GM21529 (cell line): Measurements from ENCODE around the gene AP1M2.
"Not testable (repeated sequence)": the region's sequence is repeated elsewhere in the genome, so short reads cannot be mapped to it uniquely, and the experiment has no call there.

Experiments used
- ATAC-seq: cut with Tn5 transposase; IDR thresholded peaks from one replicate; pipeline ENCODE4 v1.9.1; 2021; ENCODE audit not compliant: unreplicated experiment

The AP1M2 gene

DNA sequence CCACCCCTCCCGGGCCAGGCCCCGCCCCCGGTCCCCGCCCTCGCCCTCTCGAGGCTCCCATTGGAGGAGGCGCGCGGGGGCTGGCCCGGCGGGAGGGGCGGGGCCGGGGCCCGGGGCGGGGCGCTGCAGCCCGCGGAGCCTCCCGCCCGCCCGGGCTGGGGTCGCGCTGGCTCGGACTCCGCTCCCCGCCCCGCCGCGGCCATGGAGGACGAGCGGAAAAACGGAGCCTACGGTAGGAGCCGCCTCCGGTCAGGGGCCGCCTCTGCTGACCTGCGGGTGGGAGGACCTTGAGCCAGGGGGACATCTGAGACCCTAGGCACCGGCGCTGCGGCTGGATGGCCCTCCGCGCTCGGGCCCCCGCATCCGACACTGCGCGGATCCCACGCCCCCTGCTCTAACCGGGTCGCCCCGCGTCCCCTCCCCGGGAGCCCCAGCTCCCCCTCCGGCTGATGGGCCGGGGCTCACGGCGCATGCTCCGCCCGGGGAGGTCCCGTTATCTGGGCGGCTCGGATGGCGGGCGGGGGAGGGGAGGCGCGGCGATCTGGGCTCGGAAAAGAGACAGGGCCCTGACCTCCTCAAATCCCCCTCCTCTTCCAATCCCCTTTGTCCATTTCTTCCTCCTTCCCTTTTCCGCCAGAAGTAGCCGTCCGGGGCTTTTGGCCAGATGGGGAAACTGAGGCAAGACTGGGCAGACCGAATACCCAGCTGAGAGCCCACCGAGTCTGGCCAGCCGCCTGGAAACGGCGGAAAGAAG, 15.4 kb upstream of the AP1M2 start:
- ATAC-seq, result peak; percentile 61

DNA sequence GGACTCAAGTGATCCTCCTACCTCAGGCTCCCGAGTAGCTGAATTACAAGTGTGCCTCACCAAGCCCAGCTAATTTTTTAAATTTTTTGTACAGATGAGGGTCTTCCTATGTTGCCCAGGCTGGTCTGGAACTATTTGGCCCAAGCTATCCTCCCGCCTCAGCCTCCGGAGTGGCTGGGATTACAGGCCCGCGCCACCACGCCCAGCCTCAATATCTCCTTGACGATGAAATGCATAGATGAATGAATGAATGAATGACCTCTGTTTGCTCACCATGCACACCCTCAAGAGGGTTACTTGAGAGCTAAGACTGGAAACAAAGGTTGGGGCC, 14.9 kb upstream of the AP1M2 start:
- ATAC-seq, result no peak

DNA sequence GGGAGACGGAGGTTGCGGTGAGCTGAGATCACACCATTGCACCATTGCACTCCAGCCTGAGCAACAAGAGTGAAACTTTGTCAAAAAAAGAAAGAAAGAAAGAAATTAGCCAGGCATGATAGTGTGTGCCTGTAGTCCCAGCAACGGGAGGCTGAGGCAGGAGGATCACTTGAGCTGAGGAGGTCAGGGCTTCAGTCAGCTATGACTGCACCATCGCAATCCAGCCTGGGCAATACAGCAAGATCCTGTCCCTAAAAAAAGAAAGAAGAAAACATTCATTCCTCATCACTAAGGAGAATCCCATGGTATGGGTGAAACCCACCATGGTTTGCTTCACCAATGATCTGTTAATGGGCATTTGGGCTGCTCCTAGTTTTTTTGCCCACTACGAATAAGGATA, 13.0 kb upstream of the AP1M2 start:
- no peak for ATAC-seq

DNA sequence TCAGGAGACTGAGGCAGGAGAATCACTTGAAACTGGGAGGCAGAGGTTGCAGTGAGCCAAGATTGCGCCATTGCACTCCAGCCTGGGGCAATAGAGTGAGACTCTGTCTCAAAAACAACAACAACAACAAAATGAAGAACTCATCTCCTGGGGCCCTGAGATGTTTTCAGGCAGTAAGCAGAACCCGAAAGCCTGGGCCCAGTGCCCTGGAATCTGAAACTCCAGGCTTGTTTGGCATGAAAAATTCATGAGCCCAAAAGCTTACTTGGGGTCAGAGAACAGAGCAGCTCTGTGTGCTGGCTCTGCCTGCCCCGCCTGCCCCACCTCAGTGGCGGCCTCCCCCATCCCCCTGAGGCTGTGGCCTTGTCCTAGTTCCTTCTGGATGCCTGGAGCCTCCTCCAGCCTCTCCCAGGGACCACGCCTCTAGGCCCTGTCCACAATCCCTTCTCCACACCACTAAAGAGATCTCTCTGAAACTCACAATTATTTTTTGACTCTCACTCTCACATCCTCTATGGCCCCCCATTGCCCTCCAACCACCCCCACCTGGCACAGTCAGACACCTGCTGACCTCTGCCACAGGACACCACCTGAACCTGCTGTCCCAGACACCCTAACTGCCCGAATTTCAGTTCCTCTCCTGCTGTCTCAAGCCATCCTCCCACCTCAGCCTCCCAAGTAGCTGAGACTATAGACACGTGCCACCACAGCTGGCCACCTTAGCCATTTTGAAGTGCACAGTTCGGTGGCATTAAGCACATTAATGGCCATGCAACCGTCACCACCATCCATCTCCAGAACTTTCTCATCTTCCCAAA, 6.9 kb upstream of the AP1M2 start:
- ATAC-seq, result no peak

DNA sequence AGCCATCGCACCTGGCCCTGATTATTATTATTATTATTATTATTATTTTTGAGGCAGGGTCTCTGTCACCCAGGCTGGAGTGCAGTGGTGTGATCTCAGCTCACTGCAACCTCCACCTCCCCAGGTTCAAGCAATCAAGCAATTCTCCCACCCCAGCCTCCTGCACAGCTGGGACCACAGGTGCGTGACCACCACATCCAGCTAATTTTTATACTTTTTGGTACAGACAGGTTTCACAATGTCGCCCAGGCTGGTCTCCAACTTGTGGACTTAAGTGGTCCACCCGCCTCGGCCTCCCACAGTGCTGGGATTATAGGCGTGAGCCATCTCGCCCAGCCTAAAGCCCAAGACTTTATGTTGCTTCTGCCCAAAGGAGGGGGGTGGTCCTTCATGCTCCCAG, 6.0 kb upstream of the AP1M2 start:
- no peak for ATAC-seq

DNA sequence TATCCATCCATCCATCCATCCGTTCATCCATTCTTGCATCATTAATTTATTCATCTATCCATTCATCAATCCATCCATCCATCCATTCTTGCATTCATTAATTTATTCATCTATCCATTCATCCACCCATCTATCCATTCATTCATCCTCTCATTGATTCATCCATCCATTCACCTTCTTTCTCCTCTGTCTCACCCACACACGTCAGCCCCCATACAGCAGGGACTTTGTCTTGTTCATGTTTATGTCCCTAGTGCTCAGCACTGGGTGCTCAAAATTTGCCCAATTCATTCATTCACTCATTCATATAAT, 683 bp upstream of the AP1M2 start:
- ATAC-seq, result no peak

DNA sequence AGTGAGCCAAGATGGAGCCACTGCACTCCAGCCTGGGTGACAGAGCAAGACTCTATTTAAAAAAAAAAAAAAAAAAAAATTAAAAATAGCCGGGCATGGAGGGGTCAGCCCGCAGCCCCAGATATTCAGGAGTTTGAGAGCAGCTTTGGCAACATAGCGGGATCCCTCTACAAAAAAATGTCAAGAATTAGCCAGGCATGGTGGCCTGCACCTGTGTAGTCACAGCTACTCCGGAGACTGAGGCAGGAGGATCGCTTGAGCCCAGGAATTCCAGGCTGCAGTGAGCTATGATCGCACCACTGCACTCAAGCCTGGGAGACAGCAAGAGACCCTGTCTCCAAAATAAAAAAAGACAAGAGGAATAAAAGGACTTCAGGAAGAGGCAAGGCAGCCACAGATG, 716 bp downstream of the AP1M2 start:
- no peak for ATAC-seq

DNA sequence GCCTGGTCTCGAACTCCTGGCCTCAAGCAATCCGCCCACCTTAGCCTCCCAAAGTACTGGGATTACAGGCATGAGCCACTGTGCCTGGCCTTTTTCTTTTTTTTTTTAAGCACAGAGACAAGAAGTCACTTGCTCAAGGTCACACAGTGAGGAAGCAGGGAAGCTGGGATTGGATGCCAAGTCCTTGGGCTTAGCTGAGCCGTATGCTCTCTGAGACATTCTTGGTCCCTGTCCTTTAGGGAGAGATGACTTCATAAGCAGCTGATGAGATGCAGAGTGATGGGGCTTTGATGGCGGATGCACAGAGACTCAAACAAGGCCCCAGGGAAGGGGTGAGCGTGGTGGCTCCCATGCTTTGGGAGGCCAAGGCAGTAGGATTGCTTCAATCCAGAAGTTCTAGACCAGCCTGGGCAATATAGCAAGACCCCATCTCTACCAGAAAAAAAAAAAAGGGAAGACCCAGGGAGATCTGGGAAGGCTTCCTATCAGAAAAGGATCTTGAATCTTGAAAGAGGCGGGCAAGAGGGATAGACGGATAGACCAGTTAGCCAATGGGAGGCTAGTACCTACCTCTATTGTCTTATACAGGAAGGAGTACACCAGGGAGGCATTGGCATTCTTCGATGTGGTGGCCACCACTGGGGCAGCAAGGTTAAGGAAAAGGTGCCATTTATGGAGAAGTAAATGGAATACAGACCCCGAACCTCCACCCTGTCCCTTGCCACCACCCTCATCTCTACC, 3.9 kb downstream of the AP1M2 start:
- ATAC-seq, result no peak

DNA sequence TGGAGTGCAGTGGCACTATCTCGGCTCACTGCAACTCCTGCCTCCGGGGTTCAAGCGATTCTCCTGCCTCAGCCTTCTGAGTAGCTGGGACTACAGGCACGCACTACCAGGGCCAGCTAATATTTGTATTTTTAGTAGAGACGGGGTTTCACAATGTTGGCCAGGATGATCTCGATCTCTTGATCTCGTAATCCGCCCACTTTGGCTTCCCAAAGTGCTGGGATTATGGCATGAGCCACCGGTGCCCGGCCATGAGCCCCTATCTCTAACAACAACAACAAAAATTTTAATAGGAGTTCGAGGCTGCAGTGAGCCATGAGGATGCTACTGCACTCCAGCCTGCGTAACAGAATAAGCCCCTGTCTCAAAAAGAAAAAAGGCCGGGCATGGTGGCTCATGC, 5.0 kb downstream of the AP1M2 start:
- ATAC-seq, result no peak

DNA sequence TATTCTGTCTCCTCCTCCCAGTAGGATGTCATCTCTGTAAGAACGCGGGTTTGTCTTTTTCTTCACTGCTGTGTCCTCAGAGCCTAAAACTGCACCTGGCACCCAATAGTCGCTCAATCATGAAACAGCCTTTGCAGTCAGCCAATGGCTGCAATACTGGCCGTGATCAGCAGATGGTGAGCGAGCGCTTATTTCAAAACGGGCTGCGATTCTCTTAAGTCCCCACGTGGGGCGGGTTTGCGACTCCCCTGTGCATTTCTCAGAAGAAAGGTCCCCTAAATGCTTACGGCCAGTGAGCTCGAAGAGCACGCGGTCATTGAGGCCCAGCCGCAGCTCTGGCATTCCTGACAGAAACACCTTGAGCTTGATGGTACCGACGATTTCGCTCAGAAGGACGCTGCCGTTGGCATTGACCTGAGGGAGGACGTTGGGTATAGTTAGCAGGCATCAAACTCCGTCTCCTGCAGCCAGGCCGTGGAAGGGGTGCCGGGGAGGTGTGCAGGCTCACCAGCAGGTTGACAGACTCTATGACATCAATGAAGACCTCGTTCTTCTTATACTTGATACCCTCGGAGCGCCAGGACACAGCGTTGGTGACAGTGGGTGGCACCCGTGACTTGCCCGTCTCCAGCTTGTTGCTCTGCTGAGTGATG, 6.0 kb downstream of the AP1M2 start:
- ATAC-seq, result no peak

DNA sequence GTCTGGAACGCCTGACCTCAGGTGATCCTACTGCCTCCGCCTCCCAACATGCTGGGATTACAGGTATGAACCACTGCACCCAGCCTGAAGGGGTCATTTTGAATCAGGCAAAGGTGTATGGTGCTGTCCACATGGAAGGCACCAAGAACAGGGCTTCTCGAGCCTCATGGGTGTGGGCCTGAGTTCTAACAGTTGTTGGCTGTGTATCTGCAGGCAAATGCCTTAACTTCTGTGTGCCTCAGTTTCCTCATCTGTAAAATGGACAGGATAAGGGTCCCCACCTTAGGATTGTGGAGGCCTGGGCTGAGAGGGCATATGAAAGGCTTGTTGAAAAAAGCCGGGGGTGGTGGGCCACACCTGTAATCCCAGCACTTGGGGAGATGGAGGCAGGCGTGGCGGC, 9.2 kb downstream of the AP1M2 start:
- ATAC-seq, result no peak

DNA sequence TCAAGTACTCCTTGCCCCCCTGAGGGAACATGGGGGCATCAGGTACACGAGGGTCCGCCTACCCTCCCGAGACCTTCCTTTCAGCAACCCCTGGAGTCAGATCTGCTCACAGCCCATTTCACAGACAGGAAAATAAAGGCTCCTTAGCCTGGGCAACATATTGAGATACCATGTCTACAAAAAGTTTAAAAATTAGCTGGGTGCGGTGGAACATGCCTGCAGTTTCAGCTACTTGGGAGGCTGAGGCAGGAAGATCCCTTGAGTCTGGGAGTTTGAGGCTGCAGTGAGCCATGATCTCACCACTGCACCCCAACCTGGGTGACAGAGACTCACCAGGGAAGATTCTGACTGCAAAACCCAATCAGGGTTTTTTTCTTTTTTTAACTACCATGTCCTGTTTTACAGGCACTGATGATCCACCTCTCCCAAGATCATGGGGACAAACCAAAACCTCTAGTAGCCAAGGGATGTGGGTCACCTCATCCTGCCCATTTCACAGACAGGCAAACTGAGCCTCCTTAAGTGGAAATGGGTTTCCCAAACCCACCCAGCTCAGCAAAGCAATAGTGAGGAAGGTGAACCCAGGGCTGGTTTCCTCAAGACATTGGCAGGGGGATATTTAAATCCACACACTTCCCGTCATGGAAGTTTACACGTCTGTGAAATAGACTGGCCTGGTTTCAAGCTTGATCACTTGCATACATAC, 11.9 kb downstream of the AP1M2 start:
- ATAC-seq, result no peak

DNA sequence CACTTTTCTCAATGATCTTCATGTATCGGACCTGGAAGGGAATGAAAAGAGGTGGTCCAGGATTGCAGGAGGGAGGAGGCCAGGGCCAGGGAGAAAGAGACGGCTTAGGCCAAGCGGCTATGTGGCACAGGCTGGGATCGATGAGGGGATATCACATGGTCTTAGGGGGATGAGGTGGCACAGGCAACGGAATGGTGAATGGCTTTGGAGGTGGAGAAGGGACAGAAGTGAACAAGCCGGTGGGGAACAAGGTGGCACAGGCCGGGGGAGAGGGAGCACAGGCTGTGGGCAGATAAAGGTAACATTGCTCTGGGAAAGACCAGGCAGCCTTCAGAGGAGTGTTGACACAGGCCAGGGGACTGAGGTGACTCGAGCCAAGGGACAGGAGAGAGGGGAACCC, 12.7 kb downstream of the AP1M2 start:
- no peak for ATAC-seq

DNA sequence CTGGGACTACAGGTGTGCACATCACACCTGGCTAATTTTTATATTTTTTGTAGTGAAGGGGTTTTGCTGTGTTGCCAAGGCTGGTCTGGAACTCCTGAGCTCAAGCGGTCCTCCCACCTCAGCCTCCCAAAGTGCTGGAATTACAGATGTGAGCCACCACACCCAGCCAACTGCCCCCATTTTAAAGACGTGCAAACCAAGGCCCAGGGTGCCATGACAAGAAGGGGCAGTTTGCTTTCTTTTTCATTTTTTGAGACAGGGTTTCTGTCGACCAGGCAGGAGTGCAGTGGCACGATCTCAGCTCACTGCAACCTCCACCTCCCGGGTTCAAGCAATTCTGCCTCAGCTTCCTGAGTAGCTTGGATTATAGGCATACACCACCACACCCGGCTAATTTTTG, 13.3 kb downstream of the AP1M2 start:
- not testable (repeated sequence) for ATAC-seq

DNA sequence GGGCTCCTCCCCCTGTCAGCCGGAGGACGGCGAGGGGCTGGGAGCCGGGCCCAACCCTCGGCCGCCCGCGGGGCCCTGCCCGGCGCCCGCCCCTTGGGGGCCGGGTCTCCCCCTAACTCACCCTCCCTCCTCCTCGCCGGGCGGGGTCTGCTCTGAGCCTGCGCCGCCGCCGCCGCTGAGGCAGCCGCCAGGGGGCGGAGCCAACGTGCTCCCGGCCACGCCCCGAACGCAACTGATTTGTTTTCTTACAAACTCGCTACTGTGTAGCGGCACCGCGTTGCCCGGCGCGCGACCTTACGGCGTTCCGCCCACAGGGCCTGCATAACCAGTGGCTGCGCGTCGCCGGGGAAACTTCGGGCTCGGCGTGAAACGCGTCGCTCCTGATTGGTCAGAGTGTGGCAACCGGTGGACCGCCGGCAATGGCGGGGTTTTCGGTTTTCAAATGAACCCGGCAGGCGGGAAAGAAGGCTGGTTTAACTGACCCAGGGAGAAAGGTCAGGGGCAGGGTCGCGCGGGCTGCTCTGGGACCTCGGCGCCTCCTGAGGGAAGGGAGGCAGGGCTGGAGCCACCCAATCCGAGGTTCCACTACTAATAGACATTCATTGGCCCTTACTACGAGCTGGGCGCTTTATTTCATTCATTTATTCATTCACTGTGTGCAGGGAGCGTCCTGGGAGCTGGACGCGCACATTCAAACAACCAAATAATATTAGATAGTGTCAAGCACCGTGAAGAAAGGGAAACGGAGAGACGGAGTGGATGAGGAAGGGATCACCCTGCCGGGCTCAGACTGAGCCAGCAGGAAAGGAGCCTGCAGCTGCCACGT, 18.1 kb downstream of the AP1M2 start, which contains the start of gene CDKN2D:
Gene CDKN2D, minus strand, starts transcription at position 154 of the 826 bp plus-strand sequence. CDS start 326 bp downstream, outside the sequence.
- ATAC-seq, result peak; percentile 61

DNA sequence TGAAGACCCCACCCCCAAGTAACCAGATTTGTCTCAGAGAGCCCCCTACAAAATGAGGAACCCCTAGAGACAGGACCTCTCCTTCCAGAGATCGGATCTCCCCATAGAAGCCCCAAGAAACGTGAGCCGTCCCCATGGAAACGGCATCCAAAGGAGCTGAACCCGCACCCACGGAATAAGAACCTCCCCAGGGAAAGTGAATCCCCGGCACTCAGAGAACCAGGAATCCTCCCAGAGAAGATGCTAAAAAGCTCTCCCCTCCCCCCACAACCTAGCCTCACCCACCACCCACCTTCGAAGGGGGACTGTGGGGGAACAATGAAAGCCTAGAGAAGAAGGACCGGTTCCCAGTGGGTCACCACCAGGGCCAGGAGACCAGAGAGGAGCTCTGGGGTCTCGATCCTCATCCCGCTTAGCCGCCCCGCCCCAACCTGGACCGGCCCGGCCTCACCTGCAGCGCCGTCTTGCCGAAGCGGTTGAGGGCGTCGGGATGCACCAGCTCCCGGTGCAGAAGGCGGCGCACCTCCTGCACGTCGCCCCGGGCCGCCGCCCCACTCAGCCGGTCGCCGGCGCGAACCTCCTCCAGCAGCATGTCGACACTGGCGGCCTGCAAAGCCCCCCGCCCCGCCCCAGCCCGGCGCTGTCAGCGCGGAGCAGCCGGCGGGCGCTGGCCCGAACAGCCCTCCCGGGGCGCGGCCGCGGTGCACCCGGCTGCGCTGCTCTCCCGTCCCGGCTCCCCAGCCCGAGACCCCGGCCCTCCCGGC, 18.9 kb downstream of the AP1M2 start:
- ATAC-seq, result peak; percentile 6

DNA sequence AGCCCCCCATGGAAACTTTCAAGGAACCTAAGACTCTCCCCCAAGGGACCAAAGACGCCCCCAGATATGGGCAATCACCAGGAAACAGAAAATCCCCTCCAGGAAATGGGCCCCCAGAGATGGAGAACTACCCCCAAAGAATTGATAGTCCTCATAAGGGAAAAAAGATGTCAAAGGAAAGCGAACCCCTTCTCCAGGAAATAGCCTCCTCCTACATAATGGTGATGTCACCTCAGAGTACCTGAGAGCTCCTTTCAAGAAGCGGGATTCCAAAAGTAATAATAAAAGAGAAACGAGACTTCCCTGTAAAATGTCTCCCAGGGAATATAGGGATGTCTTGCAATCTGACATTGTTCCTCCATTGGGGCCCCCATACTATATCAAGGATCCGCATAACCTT, 19.5 kb downstream of the AP1M2 start:
- ATAC-seq, result no peak

DNA sequence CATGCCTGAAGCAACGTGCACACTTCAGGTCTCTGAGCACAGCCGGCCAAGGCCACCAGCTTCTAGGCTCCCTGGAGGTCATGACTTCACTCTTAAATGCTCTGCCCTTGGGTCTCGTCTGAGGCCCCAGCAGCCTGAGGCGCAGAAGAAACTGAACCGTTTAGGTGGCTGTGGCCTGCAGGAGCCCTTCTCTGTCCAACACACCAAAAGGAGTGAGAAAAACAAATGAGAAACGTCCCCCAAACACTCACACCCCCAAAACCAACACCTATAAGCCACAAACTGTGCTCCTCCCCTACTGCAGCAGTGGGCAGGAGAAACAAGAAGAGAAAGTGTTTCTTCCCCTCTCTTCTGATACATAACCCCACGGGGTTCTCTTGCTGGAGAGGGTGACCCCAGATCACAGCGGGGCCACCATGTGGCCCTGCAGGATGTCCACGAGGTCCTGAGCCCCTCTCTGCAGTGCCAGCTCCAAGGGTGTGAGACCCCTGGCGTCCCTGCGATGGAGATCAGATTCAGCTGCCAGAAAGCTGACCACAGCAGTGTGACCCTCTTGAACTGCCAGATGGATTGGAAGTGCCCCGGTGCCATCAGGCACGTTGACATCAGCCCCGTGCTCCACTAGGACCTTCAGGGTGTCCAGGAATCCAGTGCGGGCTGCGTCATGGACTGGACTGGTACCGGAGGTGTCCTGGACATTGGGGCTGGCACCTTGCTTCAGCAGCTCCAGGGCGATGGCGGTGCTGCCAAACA, 20.3 kb downstream of the AP1M2 start:
- peak; percentile 23 for ATAC-seq

DNA sequence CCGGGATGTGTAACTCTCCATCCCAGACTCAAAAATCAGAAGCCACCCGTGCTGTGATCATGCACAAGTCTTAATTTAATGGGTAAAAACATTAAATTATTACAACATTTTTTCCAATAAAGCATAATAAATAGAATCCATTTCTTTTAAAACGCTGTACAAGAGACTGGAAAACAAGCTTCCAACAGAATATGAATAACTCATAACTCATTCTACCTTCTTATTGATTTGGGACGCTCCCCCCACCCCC, 20.8 kb downstream of the AP1M2 start:
- no peak for ATAC-seq
